GM12874 (cell line): ENCODE measurements around the gene DCANP1.

Experiments used
- TF ChIP-seq, protein P1 (sequence below): IDR thresholded peaks from 2 replicates; pipeline ENCODE4 v1.5.1; 2011; ENCODE audit warnings: low read depth, mild to moderate bottlenecking, control low read depth, low read length, moderate library complexity; ENCODE audit not compliant: insufficient read depth

DCANP1 gene

DNA sequence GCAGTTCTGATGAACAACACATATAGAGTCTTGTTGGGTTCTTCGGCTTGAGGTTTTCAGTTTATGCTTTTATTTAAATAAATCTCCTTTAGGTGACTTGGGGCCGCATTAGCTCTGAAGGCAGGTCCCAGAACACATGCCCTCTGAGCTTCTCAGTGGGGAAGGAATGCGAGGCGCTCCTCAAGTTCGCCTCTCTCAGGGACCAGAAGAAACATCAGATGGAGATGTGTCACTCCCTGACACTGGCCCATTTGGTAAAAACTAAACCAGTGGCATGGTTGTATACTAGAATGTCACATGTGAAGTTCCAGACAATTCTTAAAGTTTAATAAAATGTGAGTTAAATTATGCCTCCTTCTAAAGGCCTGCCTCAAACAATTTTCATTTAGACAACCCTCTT, 50.1 kb downstream of the DCANP1 start:
- TF ChIP-seq, protein P1, sequence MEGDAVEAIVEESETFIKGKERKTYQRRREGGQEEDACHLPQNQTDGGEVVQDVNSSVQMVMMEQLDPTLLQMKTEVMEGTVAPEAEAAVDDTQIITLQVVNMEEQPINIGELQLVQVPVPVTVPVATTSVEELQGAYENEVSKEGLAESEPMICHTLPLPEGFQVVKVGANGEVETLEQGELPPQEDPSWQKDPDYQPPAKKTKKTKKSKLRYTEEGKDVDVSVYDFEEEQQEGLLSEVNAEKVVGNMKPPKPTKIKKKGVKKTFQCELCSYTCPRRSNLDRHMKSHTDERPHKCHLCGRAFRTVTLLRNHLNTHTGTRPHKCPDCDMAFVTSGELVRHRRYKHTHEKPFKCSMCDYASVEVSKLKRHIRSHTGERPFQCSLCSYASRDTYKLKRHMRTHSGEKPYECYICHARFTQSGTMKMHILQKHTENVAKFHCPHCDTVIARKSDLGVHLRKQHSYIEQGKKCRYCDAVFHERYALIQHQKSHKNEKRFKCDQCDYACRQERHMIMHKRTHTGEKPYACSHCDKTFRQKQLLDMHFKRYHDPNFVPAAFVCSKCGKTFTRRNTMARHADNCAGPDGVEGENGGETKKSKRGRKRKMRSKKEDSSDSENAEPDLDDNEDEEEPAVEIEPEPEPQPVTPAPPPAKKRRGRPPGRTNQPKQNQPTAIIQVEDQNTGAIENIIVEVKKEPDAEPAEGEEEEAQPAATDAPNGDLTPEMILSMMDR = no peak

DNA sequence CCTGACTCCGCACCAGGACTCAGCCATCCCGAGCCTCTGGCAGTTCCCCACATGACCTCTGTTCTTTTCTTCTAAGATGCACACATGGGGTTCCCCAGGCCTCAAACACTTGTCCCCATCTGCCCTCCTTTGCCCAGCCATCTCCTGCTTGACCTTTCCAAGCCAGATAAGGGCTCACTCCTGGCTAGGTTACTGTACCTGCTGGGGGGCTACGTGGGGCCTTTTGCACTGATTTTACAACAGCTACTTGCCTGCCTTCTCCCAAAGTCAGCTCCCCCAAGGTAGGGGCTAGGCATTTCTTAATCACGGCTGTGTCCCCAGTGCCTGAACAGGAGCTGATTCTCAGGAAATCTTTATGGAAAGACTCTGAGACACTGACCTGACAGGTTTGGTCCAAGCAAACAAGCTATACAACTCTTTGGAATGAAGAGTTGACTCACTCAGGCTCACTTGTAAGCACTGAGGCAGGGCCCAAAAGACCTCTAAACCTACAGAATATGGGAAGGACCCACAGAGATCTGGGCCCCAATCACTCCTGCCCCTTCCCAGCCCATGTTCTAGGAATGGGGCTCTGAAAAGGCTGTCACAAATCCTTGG, 50.6 kb downstream of the DCANP1 start:
- TF ChIP-seq, protein P1 = no peak

DNA sequence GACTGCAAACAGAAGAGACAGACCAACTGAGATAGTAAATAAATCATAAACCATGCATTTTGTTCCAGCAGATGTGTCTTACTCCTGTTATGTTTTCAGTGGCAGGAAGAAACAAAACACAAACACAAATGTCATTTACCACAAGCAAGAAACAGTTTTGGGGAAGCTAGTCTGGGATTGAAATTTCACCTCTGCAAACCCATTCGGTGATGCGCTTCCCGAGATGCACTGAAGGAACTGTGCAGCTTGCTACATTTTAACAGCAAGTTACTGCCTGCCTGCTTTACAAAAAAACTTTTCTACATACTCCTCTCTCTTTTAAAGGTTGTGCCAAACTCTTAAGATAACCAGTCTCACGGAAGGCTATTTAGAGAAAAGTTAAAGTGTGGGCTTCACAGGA, 51.3 kb downstream of the DCANP1 start:
- TF ChIP-seq, protein P1 = no peak

DNA sequence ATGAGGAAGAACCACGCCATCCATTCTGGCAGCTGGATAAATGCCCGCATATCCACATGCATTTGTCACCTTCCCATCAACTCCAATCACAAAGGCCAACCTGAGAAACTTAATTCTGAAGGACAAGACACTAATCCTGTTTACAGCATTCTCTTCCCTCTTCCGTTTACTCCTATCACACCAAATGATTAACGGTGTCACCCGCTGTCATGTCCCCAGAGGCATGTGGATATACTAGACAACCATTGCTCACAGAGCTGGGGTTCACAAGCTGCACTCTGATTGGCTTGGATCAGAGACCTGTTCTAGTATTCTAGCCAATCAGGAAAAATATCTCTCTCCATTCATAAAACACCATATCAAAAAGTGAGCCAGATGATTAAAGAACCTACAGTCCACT, 51.7 kb downstream of the DCANP1 start:
- TF ChIP-seq, protein P1 = no peak
